ENCODE data around the gene KLC3.

DNA sequence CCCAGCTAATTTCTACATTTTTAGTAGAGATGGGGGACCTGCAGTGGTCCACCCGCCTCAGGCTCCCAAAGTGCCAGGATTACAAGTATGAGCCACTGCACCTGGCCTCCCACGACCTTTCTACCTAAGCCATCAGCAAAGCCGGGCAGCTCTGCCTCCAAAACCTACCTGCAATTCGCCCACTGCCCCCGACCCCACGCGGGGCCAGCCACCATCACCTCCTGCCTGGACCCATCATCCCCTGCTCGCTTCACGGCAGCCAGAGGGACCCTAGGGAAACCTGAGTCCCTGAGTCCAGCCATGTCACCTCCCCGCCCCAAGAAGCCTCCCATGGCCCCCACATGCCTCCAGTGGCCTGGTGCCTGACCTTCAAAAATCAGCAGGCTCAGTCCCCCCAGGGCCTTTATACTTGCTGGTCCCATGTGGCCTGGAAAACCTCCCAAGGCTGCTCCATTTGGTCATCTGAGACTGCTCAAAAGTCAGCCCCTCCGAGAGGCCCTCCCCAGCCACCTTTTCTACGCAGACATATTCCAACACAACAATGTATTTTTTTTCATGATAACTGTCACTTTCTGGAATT lies 17.8 kb downstream of the KLC3 start:
- TF ChIP-seq ZNF274 (IDR thresholded peaks at IDR 0.05; ENCODE audit: low read depth, low read length): no peak
- TF ChIP-seq YY1 (IDR thresholded peaks at IDR 0.05; ENCODE audit: insufficient read depth, insufficient read length): no peak
- no peak for TF ChIP-seq SUZ12 (IDR thresholded peaks at IDR 0.05; ENCODE audit: extremely low read depth, insufficient read depth, insufficient read length)
